K562 (cell line): Measurements from ENCODE around the gene MED20. TPM values are rescaled to one million over a fixed set of nuclear protein-coding genes. Genes with fewer than 3 reads are reported as not detected.

Experiments used
- BACH1 ChIP-seq: fragments of 200-800 bp; sonication (Bioruptor generic); IDR thresholded peaks from 2 replicates; pipeline ENCODE4 v1.6.1; 2016; ENCODE audit warnings: missing genetic modification characterization, missing compliant biosample characterization
- CEBPG ChIP-seq, 3 experiments: fragments of 200-800 bp in 1 of 3; sonication (Bioruptor generic) in 1 of 3; sonication (generic) in 1 of 3; formaldehyde crosslinking in 1 of 3; IDR thresholded peaks in 2 of 3; conservative IDR thresholded peaks in 1 of 3; 2 replicates each; pipeline versions ENCODE4 v1.6.1 to v1.8.0; 2016 to 2022; ENCODE audit warnings: missing compliant biosample characterization in 2 of 3, missing genetic modification characterization in 2 of 3, mild to moderate bottlenecking in 1 of 3, missing genetic modification reagents in 1 of 3
- HDAC8 ChIP-seq: fragments of 450-650 bp; IDR thresholded peaks from 2 replicates; pipeline ENCODE4 v1.6.1; 2016; ENCODE audit warnings: mild to moderate bottlenecking, missing genetic modification characterization, moderate library complexity, missing compliant biosample characterization
- HNRNPK ChIP-seq: fragments of 200-400 bp; formaldehyde crosslinking; IDR thresholded peaks from one replicate; pipeline ENCODE4 v1.6.1; 2018; ENCODE audit warnings: mild to moderate bottlenecking, low read depth, low read length; ENCODE audit not compliant: poor library complexity, severe bottlenecking
- JUN ChIP-seq, 2 experiments: sonication (generic) in 1 of 2; formaldehyde crosslinking in 1 of 2; IDR thresholded peaks; 2 replicates each; pipeline versions ENCODE4 v1.6.1 to v1.8.0; 2012 to 2022; ENCODE audit warnings: borderline replicate concordance in 2 of 2, mild to moderate bottlenecking in 2 of 2, improper control_type of control experiment in 1 of 2, low read depth in 1 of 2, low read length in 1 of 2, missing genetic modification reagents in 1 of 2
- MXI1 ChIP-seq: IDR thresholded peaks from 2 replicates; pipeline ENCODE4 v1.6.1; 2011; ENCODE audit warnings: low read depth, mild to moderate bottlenecking, improper control_type of control experiment, low read length
- PCBP2 ChIP-seq: fragments of 200-400 bp; formaldehyde crosslinking; IDR thresholded peaks from 2 replicates; pipeline ENCODE4 v1.6.1; 2018; ENCODE audit warnings: low read length, low read depth, mild to moderate bottlenecking, moderate library complexity; ENCODE audit not compliant: poor library complexity, severe bottlenecking
- PRMT5 ChIP-seq: sonication (generic); formaldehyde crosslinking; IDR thresholded peaks from 2 replicates; pipeline ENCODE4 v1.5.0; 2020; ENCODE audit warnings: missing genetic modification reagents
- RBM17 ChIP-seq: fragments of 200-400 bp; formaldehyde crosslinking; IDR thresholded peaks from 2 replicates; pipeline ENCODE4 v1.6.1; 2017; ENCODE audit warnings: low read depth, mild to moderate bottlenecking, low read length, borderline replicate concordance
- RBM25 ChIP-seq: fragments of 200-400 bp; formaldehyde crosslinking; IDR thresholded peaks from 2 replicates; pipeline ENCODE4 v1.6.1; 2018; ENCODE audit warnings: low read length, low read depth, moderate library complexity; ENCODE audit not compliant: severe bottlenecking
- RBM39 ChIP-seq: fragments of 200-400 bp; formaldehyde crosslinking; optimal IDR thresholded peaks from 2 replicates; pipeline ENCODE3; 2018; ENCODE audit warnings: low read depth, low read length
- SIN3A ChIP-seq, 2 experiments: fragments of 150-350 bp in 1 of 2; IDR thresholded peaks; 2 replicates each; pipeline ENCODE4 v1.6.1; 2011 to 2016; ENCODE audit warnings: borderline replicate concordance in 2 of 2, low read depth in 2 of 2, low read length in 2 of 2, mild to moderate bottlenecking in 2 of 2, moderate library complexity in 2 of 2; ENCODE audit not compliant: control insufficient read depth in 1 of 2
- SMAD4 ChIP-seq: fragments of 250-450 bp; sonication (Bioruptor Pico); conservative IDR thresholded peaks from 2 replicates; pipeline ENCODE4 v1.8.0; 2021; ENCODE audit warnings: inconsistent platforms, mild to moderate bottlenecking, moderate library complexity
- SMARCB1 ChIP-seq: IDR thresholded peaks from 2 replicates; pipeline ENCODE4 v1.6.1; 2011; ENCODE audit warnings: improper control_type of control experiment, low read depth; ENCODE audit not compliant: insufficient read length
- TAF1 ChIP-seq: IDR thresholded peaks from 2 replicates; pipeline ENCODE4 v1.6.1; 2011; ENCODE audit warnings: mild to moderate bottlenecking, low read length, moderate library complexity; ENCODE audit not compliant: insufficient read depth, control insufficient read depth, severe bottlenecking; ENCODE audit errors: extremely low read depth
- TGIF2 ChIP-seq: sonication (generic); formaldehyde crosslinking; IDR thresholded peaks from 2 replicates; pipeline ENCODE4 v1.8.1; 2022; ENCODE audit warnings: mild to moderate bottlenecking, missing genetic modification reagents, moderate library complexity
- TRIM24 ChIP-seq, 2 experiments: fragments of 450-650 bp; IDR thresholded peaks; 2 replicates each; pipeline ENCODE4 v1.6.1; 2016
- ZNF23 ChIP-seq: fragments of 250-450 bp; sonication (Bioruptor Pico); IDR thresholded peaks from 2 replicates; pipeline ENCODE4 v1.4.0; 2020; ENCODE audit warnings: mild to moderate bottlenecking
- ZNF695 ChIP-seq: fragments of 450-650 bp; formaldehyde crosslinking; IDR thresholded peaks from 2 replicates; pipeline ENCODE4 v1.4.0; 2020; ENCODE audit warnings: mild to moderate bottlenecking, moderate library complexity
- polyA plus RNA-seq, 8 experiments: library from polyadenylated mRNA; depleted of rRNA in 4 of 8; stranded (reverse) in 5 of 8; unstranded in 3 of 8; fragments of >200 nt; fragmentation: Nextera tagmentation in 2 of 8; fragmentation: Illumina TruSeq in 1 of 8; extraction: Ambion mirVana in 2 of 8; extraction: Trizol in 1 of 8; gene quantifications; 2 replicates each; pipeline versions ENCODE4 v1.2.1 to v1.2.3, GENCODE V29; 2011 to 2014; ENCODE audit warnings: inconsistent platforms in 1 of 8, missing spikeins in 1 of 8
- total RNA-seq, 7 experiments: library from RNA; depleted of rRNA in 6 of 7; stranded (reverse); fragments of >200 nt in 6 of 7; fragmentation: Illumina TruSeq in 2 of 7; extraction: Trizol in 2 of 7; gene quantifications; 2 replicates each; pipeline versions ENCODE4 v1.2.1 to v1.2.3, GENCODE V29; 2011 to 2021; ENCODE audit warnings: low replicate concordance in 1 of 7
- TF ChIP-seq, protein P1 (sequence below): sonication (generic); formaldehyde crosslinking; IDR thresholded peaks from 2 replicates; pipeline ENCODE4 v1.8.0; 2022; ENCODE audit warnings: missing genetic modification reagents, mild to moderate bottlenecking, moderate library complexity, borderline replicate concordance
- TF ChIP-seq, protein P2 (sequence below): sonication (generic); formaldehyde crosslinking; IDR thresholded peaks from 2 replicates; pipeline ENCODE4 v1.8.1; 2023; ENCODE audit warnings: mild to moderate bottlenecking, missing genetic modification reagents
- TF ChIP-seq, protein P3 (sequence below): IDR thresholded peaks from 2 replicates; pipeline ENCODE4 v1.6.1; 2012; ENCODE audit warnings: low read depth, low read length, improper control_type of control experiment, borderline replicate concordance

MED20 gene
- total and polyA plus RNA-seq, 9 of the 15 experiments (the other 6 are each of a cell fraction or from before 2014, with no cell fraction given), result 27.3 to 80.9 (median 46.0) TPM

DNA sequence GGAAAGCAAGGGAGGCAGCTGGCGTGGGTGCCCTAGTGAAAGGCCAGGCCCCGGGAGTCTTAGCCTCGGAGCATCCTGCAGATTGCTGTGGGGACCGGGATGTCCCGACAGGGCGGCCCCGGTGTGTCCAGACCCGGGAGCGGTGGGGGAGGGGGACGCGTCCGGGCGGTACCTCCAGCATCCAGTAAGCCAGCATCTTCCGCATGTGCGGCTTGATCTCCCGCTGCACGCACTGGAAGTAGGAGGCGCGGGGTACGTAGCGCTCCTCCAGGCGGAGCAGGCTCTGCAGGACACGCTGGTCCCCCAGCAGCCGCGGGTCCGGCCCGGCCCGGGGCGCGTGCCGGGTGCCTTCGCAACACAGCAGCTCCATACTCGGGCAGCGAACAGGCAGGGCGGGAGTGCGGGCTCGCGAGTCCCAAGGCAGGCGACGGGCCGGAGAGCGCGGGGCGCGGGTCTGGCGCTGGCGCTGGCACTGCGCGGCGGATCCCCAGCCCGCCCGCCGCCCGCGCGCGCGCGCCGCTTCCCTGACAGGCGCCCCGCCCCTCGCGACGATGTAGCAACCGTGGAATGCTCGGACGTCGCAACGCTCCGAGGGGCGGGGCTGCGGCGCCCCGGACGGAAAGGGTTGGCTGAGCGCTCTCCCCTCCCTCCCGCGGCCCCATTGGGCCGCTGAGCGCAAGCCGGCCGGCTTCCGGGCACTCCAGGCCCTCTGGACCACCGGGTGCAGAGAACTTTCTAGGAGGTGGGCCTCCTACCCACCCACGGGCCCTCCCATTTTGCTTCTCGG is 20.5 kb upstream of the MED20 start, which contains the start of gene CCND3 (continued):
- peak; percentile 16 for TF ChIP-seq HNRNPK
- TF ChIP-seq, protein P1, sequence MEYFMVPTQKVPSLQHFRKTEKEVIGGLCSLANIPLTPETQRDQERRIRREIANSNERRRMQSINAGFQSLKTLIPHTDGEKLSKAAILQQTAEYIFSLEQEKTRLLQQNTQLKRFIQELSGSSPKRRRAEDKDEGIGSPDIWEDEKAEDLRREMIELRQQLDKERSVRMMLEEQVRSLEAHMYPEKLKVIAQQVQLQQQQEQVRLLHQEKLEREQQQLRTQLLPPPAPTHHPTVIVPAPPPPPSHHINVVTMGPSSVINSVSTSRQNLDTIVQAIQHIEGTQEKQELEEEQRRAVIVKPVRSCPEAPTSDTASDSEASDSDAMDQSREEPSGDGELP (CRISPR knock-in tag), result peak; percentile 35
- peak; percentile 68; the same call in 1 of the 2 replicates for TF ChIP-seq SMAD4
- no peak for TF ChIP-seq BACH1 (tag)
- TF ChIP-seq RBM39, result no peak
- no peak for TF ChIP-seq ZNF23 (CRISPR knock-in tag)
- no peak for TF ChIP-seq ZNF695 (CRISPR knock-in tag)
- TF ChIP-seq TAF1, result peak; percentile 62
- TF ChIP-seq SMARCB1, result no peak
- TF ChIP-seq, protein P2, sequence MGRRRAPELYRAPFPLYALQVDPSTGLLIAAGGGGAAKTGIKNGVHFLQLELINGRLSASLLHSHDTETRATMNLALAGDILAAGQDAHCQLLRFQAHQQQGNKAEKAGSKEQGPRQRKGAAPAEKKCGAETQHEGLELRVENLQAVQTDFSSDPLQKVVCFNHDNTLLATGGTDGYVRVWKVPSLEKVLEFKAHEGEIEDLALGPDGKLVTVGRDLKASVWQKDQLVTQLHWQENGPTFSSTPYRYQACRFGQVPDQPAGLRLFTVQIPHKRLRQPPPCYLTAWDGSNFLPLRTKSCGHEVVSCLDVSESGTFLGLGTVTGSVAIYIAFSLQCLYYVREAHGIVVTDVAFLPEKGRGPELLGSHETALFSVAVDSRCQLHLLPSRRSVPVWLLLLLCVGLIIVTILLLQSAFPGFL (CRISPR knock-in tag), result 0 out of 2 replicates have a peak, but pooled peaks have one; percentile 38
- TF ChIP-seq RBM25, result no peak
- TF ChIP-seq HDAC8 (tag), result no peak
- TF ChIP-seq MXI1, result peak; percentile 68; the same call in 1 of the 2 replicates
- TF ChIP-seq, protein P3, sequence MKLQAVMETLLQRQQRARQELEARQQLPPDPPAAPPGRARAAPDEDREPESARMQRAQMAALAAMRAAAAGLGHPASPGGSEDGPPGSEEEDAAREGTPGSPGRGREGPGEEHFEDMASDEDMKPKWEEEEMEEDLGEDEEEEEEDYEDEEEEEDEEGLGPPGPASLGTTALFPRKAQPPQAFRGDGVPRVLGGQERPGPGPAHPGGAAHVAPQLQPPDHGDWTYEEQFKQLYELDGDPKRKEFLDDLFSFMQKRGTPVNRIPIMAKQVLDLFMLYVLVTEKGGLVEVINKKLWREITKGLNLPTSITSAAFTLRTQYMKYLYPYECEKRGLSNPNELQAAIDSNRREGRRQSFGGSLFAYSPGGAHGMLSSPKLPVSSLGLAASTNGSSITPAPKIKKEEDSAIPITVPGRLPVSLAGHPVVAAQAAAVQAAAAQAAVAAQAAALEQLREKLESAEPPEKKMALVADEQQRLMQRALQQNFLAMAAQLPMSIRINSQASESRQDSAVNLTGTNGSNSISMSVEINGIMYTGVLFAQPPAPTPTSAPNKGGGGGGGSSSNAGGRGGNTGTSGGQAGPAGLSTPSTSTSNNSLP, result 0 out of 2 replicates have a peak, but pooled peaks have one; percentile 32
- TF ChIP-seq RBM17, result no peak
- TF ChIP-seq TRIM24 (IDR thresholded peaks at IDR 0.05), result no peak
- peak; percentile 70 for TF ChIP-seq CEBPG (CRISPR knock-in tag; IDR thresholded peaks at IDR 0.05)
- peak; percentile 83 to 92 for TF ChIP-seq CEBPG (tag; conservative IDR thresholded peaks at IDR 0.05 in 1 of 2, IDR thresholded peaks at IDR 0.05 in 1 of 2)
- TF ChIP-seq TGIF2 (CRISPR knock-in tag), result peak; percentile 87; the same call in 1 of the 2 replicates
- TF ChIP-seq SIN3A (IDR thresholded peaks at IDR 0.05; ENCODE audit: borderline replicate concordance in 2 of 2, control insufficient read depth in 1 of 2, low read depth in 2 of 2, low read length in 2 of 2), result peak in 1 of 2 experiments; percentile 82; a peak in 1 of 4 replicates
- no peak for TF ChIP-seq PCBP2
- no peak for TF ChIP-seq JUN (IDR thresholded peaks at IDR 0.05; ENCODE audit: borderline replicate concordance, low read depth, low read length)
- TF ChIP-seq JUN (CRISPR knock-in tag; IDR thresholded peaks at IDR 0.05; ENCODE audit: borderline replicate concordance), result peak; percentile 89; the same call in 1 of the 2 replicates
- TF ChIP-seq PRMT5, result 0 out of 2 replicates have a peak, but pooled peaks have one; percentile 53
